ENCODE results near the gene MGAT4A. TPM values are rescaled to one million over a fixed set of nuclear protein-coding genes. Genes with fewer than 3 reads are reported as not detected.

Gene MGAT4A
- total and polyA plus RNA-seq, 2 of the 8 experiments (the other 6 are each of a cell fraction or from before 2014, with no cell fraction given) = 1.4 to 7.7 TPM

DNA sequence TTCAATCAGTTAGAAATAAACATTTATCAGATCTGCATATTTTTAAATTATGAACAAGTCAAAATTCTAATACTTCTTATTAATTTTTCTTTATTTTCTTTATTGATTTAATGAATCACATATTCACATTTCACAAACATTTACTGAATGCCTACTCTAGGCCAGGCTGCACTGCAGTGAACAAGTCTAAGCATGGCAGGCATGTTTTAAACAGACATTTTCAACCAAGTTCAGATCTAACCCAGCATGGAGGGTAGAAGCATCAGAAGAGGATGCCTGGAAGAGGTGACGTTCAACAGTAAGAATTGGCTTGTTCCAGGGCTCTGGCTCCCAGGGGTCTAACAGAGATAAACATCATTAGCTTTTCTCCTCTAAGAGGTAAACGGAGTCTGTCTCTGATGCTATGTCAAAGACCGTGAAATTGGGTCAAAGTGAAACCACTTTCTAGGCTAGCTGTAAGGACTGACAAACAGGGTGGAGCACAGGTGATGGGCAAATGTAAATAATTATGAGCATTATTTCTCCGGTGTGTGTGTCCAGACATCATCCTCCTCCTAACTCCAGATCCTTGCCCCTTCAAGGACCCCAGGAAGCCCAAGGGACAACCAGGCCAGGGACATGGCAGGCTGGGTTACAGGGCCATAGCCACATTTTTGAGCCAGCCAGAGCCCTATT, 72.0 kb downstream of the MGAT4A start (continued):
- no peak for TF ChIP-seq ATF2 (IDR thresholded peaks at IDR 0.05; ENCODE audit: low read length)

All from H1 (cell line).